HG03442 (cell line): Measurements from ENCODE around the gene EIF3K.

ENCODE experiments used
- ATAC-seq: cut with Tn5 transposase; IDR thresholded peaks from one replicate; pipeline ENCODE4 v1.9.1; 2021; ENCODE audit warnings: mild to moderate bottlenecking, moderate library complexity; ENCODE audit not compliant: unreplicated experiment

Gene EIF3K

DNA sequence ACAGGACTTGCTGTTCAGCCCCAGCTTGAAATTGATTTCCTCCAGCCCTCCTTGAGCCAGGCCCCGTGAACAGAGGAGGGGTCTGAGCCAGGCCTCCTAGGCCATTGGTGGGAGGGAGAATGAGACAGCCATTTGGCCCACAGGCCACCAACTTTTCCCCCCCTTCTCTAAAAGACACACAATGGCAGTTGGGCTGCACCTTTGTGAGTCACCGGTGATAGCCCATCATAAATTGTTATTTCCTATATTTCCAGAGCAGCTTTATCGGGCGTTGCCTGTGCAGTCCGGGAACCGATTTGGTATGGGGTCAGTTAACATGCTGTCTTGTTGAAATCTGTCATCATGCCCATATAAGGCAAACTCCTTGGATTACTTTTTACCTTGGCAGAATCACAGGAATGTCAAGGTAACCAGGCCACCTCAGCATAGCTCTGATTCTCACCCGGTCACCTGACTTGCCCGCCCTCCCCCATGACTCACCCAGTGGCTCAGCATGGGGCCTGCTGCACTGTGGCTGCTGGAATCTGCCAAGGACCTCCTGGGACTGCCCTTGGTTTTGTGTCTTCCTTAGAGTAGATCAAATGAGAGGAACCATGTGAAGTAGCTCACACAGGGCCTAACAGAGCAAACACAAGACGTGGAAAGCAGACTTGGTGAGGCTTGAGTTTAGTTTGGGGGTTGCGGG, 64.5 kb downstream of the EIF3K start:
- ATAC-seq, result peak; percentile 33

DNA sequence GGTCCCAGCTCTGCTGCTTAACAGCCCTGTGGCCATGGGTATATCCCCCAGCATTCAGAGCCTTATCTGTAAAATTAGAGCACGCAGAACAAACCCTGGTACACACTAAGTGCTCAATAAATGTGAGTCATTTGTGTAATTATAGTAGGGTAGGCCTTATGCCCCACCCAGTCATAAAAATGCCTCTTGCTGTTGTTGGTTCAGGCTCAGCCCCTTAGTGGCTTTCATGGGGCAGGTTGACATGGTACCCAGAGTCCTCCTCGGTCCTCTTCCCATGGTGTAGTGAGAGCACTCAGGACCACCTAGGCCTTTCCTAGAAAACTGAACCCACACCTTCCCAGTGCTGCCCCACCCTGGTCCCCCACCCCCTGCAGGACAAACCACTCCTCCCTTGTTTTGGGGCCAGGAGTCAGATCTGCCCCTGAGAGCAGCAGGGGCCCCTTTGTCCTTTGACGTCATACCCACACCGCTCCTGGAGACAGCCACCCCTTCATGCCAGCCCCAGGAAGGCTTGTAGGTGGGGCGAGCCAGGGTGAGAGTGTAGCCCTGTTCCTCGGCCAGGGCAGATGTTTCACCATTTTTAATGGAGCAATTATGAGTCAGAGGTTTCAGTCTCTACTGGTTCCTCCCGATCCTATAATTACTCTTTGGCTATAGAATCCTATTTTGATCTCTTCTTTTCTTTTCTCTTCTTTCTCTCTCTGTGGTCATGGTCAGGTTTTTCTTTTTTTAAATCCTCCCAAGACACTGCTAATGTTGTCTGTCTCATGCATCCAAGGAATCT, 65.3 kb downstream of the EIF3K start:
- peak; percentile 38 for ATAC-seq

DNA sequence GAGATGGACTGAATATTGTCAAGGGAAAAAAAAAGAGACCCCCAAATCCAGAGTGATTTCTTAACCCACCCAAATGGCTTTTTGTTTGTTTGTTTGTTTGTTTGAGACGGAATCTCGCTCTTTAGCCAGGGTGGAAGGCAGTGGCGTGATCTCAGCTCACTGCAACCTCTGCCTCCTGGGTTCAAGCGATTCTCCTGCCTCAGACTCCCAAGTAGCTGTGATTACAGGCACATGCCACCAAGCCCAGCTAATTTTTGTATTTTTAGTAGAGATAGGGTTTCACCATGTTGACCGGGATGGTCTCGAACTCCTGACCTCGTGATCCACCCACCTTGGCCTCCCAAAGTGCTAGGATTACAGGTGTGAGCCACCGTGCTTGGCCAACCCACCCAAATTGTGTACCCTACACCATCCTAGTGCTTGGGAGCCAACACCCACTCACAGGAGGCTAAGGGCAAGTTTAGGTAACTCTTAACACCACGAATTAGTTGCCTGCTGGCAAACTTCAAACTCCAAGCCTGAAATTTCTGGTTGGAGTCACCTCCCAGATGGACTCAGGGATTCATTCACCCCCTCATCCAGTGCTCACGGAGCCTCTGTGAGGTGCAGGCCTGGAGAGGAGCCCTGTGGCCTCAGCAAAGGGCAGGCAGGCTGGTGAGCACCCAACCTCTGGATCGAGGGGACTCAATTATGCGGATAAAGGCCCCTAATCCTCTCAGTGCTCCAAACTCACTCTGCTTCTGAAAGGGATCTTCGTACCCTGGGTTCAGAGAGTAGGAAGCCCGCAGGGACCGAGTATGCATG, 66.1 kb downstream of the EIF3K start:
- no peak for ATAC-seq

DNA sequence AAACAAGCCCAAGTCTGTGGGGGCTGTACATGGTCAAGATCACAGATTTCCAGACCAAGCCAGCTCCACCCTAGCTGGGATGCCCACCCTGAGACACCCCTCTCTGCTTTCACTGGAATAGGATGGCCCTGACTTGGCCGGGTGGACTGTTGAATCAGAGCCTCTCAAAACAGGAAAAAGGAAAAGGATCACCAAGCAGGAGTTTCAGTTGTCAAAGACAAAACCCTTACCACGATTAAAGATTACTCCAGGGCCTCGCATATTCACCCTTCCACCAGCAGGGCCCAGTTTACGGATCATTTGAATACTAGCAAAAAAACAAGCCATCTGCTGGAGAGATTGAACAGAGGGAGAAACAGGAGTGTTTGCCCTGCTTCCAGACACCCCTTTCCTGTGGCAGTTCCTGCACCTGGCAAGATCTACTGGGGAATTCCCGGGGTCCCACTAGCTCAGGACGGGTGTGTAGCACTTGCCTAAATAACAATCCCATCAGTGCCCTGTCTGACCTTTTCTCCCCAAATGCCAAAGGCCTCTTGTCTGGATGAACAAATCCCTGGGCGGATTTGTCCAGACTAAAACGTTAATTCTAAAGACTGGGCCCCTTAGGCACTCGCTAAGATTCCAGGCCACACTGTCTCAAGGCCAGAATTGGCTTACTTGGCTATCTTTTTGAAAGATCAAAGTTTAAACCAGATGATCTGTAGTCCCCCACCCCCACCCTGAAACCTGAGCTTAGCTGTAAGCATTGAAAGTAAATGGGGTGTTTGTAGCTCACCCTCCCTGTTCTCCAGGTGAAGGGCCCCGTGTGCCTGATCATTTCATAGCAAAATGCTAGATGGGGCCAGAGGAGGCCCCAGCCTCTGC, 66.9 kb downstream of the EIF3K start:
- ATAC-seq, result no peak

DNA sequence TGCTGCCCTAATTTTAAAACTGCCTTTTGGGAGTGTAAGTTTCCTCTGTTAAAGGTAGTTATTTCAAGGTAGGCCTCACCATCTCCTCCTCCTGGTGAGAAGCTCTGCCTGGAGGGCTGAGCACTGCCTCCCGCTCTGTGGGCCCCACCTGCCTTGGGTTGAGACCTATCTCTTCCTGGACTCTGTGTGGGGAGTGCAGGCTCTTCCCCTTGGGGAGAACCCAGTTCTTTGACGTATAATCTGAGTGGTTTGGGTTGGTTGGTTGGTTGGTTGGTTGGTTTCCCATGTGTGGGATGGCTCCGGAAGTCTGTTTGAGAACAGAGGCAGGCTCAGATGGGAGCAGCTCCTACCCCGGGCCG, 67.5 kb downstream of the EIF3K start:
- peak; percentile 41 for ATAC-seq
